ACHN (cell line): ENCODE data around the gene GNA15.
A peak's percentile ranks its signal among the peaks of the same experiment; 100 is the strongest.
"Not testable (repeated sequence)": the region's sequence is repeated elsewhere in the genome, so short reads cannot be mapped to it uniquely, and the experiment has no call there.

Source experiments
- DNase-seq: peaks from one replicate; pipeline ENCODE4 v3.0.0-alpha.2; 2015
- in situ Hi-C: cut with HindIII; loops from 2 replicates; pipeline ENCODE4 v1.10.0; 2017; ENCODE audit warnings: low sequenced_read_pairs, low pct_ligation_motif_present, low pct_unique_long_range_greater_than_20kb

The GNA15 gene

GRCh38 chr19:3135961-3136683, at the start of gene GNA15:
Gene GNA15, plus strand, starts transcription at chr19:3136033. Its CDS starts 418 bp downstream, at chr19:3136451.
- in situ Hi-C loops, result no loop called here
- no peak for DNase-seq

GRCh38 chr19:3087769-3088168, 48.1 kb upstream of the GNA15 start:
- DNase-seq, result no peak
- in situ Hi-C loops, result no loop called here

GRCh38 chr19:3089299-3089855, 46.5 kb upstream of the GNA15 start:
- in situ Hi-C loops, DNase-seq: not testable (repeated sequence)

GRCh38 chr19:3094601-3095440, 41.0 kb upstream of the GNA15 start:
- peak; percentile 28 for DNase-seq
- in situ Hi-C loops, result no loop called here

GRCh38 chr19:3095441-3096191, 40.2 kb upstream of the GNA15 start:
- in situ Hi-C loops, result no loop called here

GRCh38 chr19:3096267-3096901, 39.4 kb upstream of the GNA15 start:
- in situ Hi-C loops, result no loop called here
- DNase-seq, result no peak

More at GRCh38 chr19:3095441-3096191, 40.2 kb upstream of the GNA15 start:
- DNase-seq, result no peak

GRCh38 chr19:3096902-3097326, 38.9 kb upstream of the GNA15 start:
- DNase-seq, result no peak
- in situ Hi-C loops, result no loop called here

- in situ Hi-C loops, result no loop called here
- DNase-seq, result no peak
Measured at GRCh38 chr19:3097442-3097871, 38.4 kb upstream of the GNA15 start.

- in situ Hi-C loops, result no loop called here
- DNase-seq, result no peak
Measured at GRCh38 chr19:3098141-3098514, 37.7 kb upstream of the GNA15 start.

- no peak for DNase-seq
- in situ Hi-C loops, result no loop called here
Measured at GRCh38 chr19:3098515-3099346, 37.1 kb upstream of the GNA15 start.

- DNase-seq, result no peak
- in situ Hi-C loops, result no loop called here
Measured at GRCh38 chr19:3099347-3100145, 36.3 kb upstream of the GNA15 start.

- no peak for DNase-seq
- in situ Hi-C loops, result no loop called here
Measured at GRCh38 chr19:3100331-3100730, 35.5 kb upstream of the GNA15 start.

GRCh38 chr19:3100747-3101730, 34.8 kb upstream of the GNA15 start:
- no peak for DNase-seq
- in situ Hi-C loops, result no loop called here

GRCh38 chr19:3102239-3103140, 33.3 kb upstream of the GNA15 start:
- in situ Hi-C loops, result no loop called here
- no peak for DNase-seq

GRCh38 chr19:3104708-3104983, 31.2 kb upstream of the GNA15 start:
- no peak for DNase-seq
- in situ Hi-C loops, result no loop called here
